ENCODE data around the gene KLHL12. TPM values are rescaled to one million over a fixed set of nuclear protein-coding genes. Genes with fewer than 3 reads are reported as not detected.

KLHL12 gene
- 36.0 and 38.5 TPM in 2 replicates for total RNA-seq

DNA sequence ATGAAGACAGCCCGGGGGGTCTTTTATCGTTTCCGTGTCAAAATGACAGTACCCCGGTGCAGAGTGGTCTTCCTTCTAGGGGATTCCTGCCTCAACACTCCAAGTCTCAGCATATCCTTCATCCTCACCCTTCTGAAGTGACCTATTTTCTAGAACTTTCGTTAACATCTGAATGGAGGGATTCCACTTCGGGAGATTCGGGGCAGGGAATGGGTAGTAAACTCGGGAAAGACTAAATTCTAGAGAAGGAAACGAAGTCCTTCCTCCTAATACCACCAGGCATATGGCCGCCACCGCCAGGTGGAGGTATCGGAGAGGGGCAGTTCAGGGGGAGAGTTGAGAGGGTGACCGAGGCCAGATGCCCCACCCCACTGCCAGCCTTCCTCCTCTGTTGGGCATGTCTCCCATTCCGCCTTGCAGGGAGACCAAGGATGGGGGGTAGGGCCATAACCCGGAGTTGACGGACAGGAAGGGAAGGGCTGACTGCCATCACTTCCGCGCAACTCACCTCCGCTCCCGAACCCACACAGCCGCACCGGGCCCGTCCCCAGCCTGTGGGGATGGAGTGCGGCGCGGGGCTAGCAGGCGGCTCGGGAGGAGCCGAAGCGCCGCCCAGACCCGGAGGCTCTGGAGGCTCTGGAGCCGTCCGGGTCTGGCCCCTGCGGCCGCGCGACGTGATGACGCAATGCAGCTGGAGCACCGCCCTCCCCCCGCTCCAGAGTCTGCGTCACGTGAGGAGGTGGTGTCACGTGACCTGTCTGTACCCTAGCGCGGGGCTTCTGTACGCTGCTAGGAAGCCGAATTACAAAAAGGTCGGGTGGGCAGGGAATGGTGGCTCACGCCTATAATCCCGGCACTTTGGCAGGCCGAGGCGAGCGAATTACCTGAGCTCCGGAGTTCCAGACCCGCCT, at the start of gene KLHL12:
Gene KLHL12, minus strand, starts transcription at position 654 of the 911 bp plus-strand sequence. CDS start 2,072 bp downstream, outside the sequence.

DNA sequence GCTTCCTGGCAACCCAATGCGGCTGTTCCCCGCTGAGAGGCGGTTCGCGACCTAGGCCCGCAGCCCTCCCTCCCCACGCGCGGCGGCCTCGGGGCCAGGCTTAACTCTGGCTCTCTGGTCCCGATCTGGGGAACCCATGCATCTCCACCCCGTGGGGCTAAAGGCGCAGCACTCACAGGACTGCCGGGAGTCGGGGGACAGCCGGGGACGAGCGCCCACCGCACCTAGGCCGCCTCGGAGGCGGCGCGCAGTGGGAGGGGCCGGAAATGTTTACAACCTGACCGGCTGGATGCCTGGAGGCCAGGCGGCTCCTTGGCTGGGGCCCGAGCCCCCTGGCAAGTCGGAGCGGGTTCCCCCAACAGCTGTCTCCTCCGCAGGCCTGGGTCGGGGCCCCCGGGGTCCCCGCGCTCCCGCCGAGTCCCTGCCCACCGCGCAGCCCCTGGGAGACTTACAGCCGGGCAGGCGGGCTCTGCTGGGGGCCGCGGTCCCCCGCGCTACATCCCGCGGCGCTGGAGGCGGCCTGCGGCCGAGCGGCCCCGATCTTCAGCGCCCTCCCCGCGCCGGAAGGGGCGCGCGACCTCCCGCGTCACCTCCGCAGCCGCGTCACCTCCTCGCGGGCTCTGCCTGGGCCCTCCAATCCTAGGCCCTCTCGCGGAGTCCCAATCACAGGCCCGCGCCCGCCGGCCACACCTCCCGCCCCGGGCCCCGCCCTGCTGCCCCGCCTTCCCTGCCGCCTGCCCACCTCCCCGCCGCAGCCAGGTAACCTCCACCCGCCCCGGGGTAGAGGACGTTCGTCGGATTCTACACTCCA, 30.9 kb upstream of the KLHL12 start, which contains the start of gene ADIPOR1:
Gene ADIPOR1, minus strand, starts transcription at position 580 of the 811 bp plus-strand sequence. CDS start 7,242 bp downstream, outside the sequence.

DNA sequence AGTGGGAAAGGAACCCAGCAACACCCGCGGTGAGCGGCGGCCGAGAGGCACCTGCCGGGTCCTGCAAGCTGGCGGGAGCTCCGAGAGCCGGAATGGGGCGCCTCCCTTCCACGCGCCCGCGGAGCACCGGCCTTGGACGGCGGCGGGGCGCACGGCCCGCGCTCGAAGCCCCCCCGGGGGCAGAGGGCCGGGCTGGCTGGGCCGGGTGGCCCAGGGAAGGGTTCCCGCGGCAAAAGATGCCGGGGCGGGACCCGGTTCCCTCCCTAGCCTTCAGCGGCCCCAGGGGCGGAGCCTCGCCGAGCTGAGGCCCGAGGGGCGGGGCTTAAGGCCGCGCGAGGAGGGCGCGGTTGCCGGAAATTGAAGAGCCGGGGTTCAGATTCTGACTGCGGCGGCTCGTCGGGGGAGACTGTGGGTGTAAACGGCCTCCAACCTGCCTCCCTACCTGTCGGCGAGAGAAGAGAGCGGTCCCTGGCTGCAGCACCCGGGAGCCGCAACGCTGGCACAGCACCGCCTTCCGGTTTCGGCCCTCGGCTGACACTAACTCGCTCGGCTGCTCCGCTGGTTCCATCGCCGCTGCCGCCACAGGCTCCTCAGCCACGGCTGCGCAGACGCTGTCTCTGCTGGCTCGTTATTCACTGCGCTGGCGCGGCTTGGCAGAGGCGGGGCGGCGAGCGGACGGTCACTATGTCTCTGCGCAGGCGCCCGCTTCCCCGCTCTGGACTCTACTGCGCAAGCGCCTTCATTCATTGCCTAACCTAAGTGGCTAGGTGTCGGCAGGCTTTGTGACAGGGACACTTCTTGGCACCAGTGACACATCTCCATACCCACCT, 38.3 kb downstream of the KLHL12 start, which contains the start of gene RABIF:
Gene RABIF, minus strand, starts transcription at position 619 of the 830 bp plus-strand sequence. Its CDS starts 51 bp downstream, at position 568.

Small RNA genes within 50 kb of the gene (small RNA-seq; reads per million reads assigned to genes)
- not detected for gene RF00019

Other genes starting within 250 kb of the KLHL12 start
- gene SYT2, start 216.8 kb downstream of the KLHL12 start, total RNA-seq = under 0.01 TPM in 1 of 2 replicates, not detected in the other
- gene KDM5B, start 118.8 kb downstream of the KLHL12 start, total RNA-seq = 92.2 and 131 TPM in 2 replicates
- gene PCAT6, start 116.3 kb downstream of the KLHL12 start, total RNA-seq = not detected in 2 replicates
- 7.2 and 7.6 TPM in 2 replicates for gene RABIF, start 38.1 kb downstream of the KLHL12 start, total RNA-seq
- 102 and 109 TPM in 2 replicates for gene ADIPOR1, start 31.1 kb upstream of the KLHL12 start, total RNA-seq
- gene CYB5R1, start 40.0 kb upstream of the KLHL12 start, total RNA-seq = 37.3 and 39.4 TPM in 2 replicates
- 95.7 and 104 TPM in 2 replicates for gene TMEM183A, start 80.1 kb upstream of the KLHL12 start, total RNA-seq
- 11.2 and 14.5 TPM in 2 replicates for gene PPFIA4, start 99.3 kb upstream of the KLHL12 start, total RNA-seq
- not detected in 2 replicates for gene MYOG, start 158.8 kb upstream of the KLHL12 start, total RNA-seq
- gene ADORA1, start 200.5 kb upstream of the KLHL12 start, total RNA-seq = 1.3 and 5.5 TPM in 2 replicates
- gene MYBPH, start 248.6 kb upstream of the KLHL12 start, total RNA-seq = not detected in 2 replicates